SKM-1 treated with dmso at 0.1 percent for 144 hours (cell line): ENCODE data around the gene SLC25A4.
"Not testable (repeated sequence)": the region's sequence is repeated elsewhere in the genome, so short reads cannot be mapped to it uniquely, and the experiment has no call there.

Source experiments
- DNase-seq: peaks from one replicate; lab custom pipeline; 2025; ENCODE audit not compliant: unreplicated experiment; lab: John Stamatoyannopoulos, UW

The SLC25A4 gene

DNA sequence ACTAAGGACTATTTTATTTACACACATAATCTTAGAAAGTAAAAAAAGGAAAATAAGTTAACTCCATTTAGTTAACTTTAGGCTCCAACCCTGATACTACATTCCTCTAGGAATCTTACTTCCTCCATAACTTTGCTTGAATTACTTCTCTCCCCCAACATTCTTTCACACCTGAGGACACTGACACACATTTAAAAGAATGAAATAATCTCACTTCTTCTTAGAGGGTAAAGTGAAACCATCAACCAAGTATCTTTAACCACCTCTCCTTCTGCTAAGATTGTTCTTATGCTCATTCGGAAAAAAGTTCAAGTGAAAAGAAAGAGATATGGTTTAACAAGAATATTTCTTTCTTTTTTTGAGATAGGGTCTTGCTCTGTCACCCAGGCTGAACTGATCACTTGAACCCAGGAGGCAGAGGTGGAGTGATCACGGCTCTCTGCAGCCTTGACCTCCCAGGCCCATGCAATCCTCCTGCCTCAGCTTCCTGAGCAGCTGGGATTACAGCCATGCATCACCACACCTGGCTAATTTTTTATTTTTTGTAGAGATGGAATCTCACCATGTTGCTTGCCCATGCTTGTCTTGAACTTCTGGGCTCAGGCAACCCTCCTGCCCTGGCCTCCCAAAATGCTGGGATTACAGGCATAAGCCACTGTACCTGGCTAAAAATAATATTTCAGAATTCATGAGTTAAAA lies 28.5 kb downstream of the SLC25A4 start:
- DNase-seq, result no peak

DNA sequence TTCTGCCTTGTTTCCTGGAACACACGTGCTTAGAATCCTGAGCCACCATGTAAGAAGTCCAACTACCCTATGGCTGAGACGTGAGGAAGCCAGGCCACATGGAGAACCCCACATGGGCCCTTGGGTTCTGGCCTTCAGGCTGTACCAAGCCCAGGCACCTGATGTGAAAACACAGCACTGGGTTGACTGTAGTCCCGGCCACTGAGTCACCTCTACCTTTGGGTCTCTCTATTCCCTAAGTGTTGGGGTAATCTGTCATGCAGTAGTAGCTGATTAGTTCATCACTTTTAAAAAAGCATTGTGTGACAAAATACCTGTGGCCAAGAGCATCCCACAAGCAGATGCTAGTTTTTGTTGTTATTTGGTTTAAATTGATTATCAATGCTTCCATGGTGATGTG lies 36.4 kb downstream of the SLC25A4 start:
- DNase-seq, result no peak

DNA sequence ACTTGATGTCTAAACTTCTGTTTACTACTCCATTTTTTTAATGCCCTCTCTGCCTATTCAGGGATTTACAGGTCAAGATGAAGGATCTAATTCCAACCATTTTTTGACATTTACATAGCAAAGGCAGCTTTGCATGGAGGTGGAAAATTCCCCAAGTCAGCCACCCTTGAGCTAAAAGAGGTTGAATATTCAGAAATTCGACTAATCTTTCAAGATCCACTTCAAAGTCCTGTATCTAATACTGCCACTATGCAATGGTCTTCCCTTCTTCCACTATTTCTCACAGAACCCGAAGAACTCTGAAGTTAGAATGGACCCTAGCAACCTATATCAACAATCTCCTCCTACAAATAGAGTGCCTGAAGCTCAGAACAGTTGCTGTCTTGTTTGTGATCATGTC lies 39.2 kb downstream of the SLC25A4 start:
- no peak for DNase-seq

DNA sequence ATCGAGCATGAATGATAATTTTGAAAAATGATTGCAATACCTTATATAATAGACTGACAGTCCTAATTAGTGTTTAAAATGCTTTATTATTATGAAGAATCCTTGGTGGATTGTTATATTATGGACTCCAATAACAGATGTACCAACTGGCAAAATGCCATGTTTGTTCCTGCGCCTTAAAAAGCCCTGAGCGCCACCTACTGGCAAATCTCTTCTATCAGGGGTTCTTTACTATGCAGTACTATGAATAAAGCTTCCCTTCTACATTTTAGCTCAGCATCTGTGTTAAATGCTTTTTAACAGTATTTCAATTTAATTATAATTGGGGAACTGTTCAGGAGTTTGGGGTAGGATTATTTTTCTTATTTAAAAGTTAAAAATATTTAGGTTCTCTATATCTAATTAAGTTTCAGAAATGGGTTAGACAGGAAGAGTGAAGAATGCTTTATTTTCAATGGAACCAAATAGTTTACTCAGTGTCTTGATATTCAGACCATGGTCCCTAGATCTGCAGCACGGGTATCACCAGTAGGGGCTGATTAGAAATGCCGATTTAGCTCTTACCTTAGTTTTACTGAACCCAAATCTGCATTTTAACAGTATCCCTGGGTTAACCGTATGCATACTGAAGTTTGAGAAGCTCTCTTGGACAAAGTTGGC lies 40.7 kb downstream of the SLC25A4 start:
- DNase-seq, result peak; percentile 64

DNA sequence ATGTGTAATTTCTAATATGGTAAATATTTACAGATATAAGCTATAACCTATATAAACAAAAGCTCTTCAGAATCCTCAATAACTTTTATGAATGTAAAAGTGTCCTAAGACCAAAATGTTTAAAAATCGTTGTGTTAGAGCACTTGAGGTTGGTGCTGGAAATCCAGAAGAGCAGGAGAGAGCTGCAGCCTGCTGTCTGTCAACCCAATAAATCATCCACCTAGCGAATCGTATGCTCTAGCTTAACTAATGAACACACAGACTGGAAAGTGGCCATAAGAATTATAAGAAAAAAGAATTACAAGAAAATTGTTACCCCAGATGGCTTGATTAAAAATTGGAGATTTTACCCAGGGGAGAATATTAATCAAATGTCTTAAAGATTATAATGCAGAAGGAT lies 43.7 kb downstream of the SLC25A4 start:
- DNase-seq, result no peak

DNA sequence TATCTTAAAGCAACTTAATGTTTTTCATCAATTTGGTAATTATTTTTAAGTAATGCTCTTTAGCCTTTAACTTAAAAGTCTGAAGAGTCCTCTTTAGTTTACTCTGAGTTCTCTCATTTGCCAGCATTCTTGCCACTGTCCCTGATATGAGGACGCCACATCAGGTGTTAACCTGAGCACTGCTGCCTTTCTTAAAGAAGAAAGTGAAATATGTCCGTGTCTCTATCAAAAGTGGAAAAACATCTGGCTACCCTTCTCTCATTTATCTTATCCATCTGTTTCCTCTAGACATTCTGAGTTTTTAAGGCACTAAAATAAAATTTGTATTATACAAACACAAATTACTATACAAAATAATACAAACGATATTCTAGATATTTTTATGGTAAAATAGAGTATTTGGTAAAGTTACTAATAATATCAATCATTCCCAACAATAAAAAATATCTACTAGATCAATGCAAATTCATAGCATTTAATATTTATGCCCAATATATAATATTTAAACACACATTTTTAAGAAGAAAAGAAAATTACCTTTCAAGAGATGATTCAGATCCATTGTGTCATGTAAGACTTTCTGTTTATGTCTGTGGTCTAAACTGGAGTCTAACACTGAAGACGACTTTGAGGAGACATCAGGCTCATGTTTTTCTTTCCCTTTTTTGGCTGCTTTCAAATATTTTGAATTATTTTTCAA lies 46.7 kb downstream of the SLC25A4 start:
- DNase-seq, result no peak

DNA sequence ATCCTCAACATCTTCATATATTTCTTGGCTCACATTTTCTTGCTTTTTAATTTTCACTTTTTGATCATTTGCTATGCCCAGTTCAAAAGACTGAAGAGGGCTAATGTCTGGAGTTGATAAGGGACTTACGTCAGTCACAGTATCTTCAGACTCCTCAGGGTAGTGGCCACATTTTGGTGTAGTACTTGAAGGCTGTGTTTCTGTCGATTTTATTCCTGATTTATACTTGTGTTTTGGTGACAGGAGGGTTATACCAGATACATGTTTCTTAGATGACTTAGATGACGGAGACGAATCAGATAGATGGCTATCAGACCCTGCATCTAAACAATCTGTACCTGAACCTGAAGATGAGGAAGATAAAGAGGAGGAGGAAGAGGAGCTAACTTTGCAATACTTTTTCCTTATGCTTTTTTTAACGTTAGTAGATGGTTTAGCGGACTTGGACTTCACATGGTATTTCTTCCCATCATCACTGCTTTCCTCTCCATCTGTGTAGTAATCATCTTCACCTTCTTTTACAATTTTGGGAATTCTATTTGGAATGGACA lies 47.3 kb downstream of the SLC25A4 start:
- DNase-seq, result no peak

DNA sequence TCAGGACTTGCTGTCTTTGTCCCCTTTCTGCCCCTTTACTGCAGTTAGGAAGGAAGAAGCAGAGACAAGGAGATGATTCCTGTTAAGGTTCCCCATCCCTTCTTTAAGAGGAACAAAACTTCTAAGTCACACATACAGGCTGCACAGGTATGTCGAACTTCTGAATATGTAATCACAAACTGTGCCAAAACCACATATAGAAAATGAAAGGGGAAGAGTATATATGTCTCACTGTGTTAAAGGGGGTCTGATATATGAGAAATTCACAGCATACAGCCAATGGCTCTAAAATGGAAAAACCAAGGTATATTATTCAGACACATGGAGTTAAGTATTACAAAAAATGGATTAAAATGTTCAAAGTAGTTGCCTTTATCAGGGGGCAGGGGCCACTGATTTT lies 49.0 kb downstream of the SLC25A4 start:
- no peak for DNase-seq

DNA sequence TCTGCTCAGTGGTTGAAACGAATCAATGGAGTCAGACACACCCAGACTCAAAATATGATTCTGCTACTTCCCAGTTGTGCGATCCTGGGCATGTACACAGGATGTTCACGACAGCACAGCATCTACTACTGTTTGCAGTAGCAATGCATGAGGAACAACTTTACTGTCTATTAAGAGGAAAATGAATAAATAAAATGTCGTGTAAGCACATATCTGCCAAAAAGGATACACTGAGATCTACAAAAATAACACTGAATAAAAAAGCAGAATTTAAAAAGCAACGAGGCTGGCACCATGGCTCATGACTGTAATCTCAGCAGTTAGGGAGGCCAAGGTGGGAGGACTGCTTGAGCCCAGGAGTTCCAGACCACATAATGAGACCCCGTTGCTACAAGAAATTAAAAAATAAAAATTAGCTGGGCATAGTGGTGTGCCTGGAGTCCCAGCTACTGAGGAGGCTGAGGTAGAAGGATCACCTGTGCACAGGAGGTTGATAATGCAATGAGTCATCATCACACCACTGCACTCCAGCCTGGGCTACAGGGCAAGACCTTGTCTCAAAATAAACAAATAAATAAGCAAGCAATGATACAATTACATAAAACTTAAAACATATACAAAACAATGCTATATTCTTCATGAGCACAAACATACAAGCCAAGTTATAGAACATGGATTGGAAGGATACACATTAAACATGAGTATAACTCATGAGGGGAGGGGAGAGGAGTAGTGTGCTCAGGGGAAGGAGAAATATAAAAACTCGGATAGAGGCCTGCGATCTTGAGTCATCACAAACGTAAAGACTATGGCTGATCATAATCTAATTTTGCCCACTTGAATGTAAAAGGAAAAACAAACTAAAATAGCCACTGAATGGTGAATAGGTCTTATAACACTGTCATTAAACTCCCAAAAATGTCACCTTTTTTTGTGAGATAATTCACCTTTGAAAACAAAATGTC lies 52.1 kb downstream of the SLC25A4 start:
- no peak for DNase-seq

DNA sequence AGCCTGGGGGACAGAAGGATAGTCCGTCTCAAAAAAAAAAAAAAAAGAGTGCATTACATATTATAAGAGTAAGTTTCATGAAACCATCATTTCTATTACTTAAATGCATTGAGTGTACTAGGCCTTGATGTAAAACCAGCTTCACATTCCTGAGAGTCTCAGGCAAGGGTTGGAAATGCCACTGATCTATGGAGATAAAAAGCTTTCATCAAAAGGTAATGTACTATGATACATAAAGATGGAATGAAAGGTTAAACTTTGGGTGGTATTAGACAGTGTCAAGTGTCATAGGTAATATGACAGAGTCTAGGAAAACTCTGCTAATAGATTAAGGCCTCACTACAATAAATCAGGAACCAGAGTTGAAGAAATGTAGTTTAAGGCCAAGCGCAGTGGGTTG lies 53.4 kb downstream of the SLC25A4 start:
- DNase-seq, result no peak

DNA sequence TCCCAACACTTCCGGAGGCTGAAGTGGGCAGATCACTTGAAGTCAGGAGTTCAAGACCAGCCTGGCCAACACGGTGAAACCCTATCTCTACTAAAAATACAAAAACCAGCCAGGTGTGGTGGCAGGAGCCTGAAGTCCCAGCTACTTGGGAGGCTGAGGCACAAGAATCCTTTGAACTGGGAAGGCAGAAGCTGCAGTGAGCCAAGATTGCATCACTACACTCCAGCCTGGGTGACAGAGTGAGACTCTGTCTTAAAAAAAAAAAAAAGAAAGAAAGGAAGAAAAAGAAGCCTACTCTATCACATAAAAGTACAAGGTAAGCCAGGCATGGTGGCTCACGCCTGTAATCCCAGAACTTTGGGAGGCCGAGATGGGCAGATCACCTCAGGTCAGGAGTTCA lies 55.1 kb downstream of the SLC25A4 start:
- DNase-seq, result not testable (repeated sequence)
